PFSK-1 (cell line): ENCODE data around the gene MMP20.

Experiments used
- FOXP2 ChIP-seq: optimal IDR thresholded peaks from 2 replicates; pipeline ENCODE3; 2011; ENCODE audit warnings: borderline replicate concordance, control low read depth, inconsistent platforms; ENCODE audit not compliant: insufficient read depth; ENCODE audit errors: extremely low read length, extremely low read depth
- POLR2AphosphoS5 ChIP-seq: IDR thresholded peaks from 2 replicates; pipeline ENCODE4 v1.6.1; 2012; ENCODE audit warnings: low read depth, mild to moderate bottlenecking, control low read depth, low read length, moderate library complexity
- SIN3A ChIP-seq: IDR thresholded peaks from 2 replicates; pipeline ENCODE4 v1.6.1; 2012; ENCODE audit warnings: mild to moderate bottlenecking, low read length, moderate library complexity, borderline replicate concordance; ENCODE audit not compliant: insufficient read depth
- TAF1 ChIP-seq: IDR thresholded peaks from 2 replicates; pipeline ENCODE4 v1.6.1; 2012; ENCODE audit warnings: low read length, control low read depth, borderline replicate concordance; ENCODE audit not compliant: insufficient read depth
- TF ChIP-seq, protein P1 (sequence below), 2 experiments: IDR thresholded peaks; 2 replicates each; pipeline versions ENCODE4 v1.6.1 to v1.8.0; 2011 to 2012; ENCODE audit warnings: low read depth in 2 of 2, low read length in 2 of 2, control low read depth in 1 of 2, inconsistent platforms in 1 of 2, mild to moderate bottlenecking in 1 of 2, moderate library complexity in 1 of 2; ENCODE audit not compliant: insufficient read depth in 1 of 2

MMP20 gene

DNA sequence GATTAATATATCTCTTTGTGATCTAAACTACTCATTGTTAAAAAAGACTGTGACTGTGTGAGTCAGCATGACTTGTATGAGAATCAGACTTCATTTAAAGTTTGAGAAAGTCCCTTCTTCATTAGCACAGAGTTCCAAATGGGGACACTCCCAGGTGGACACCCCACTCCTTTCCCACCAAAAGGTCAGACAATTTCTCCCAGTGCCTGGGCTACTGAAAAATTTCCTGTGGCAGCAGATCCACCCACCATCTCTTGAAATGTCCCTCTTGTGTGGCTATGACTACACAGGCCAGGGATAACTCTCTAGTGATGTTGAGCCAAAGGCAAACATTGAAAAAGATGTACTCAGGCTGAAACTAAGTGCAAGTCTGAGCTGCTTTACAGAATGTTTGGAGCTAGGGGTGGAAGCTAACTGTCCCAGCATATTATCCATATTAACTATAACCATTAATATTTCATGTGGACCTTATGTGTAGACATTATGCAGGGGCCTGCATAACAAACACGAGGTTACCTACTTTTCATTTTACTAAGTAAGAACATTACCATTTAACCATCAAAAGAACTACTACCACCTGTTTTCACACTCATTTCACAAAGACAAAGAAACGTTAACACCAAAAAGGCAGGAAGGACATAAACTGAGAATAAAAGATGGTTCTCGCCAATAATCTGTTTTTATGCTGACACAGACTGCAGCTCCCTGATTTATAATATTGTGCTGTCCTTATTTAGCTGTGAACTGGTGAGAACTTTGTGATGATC lies 44.8 kb downstream of the MMP20 start:
- TF ChIP-seq FOXP2 (no peak), SIN3A (no peak), POLR2AphosphoS5 (no peak), TAF1 (no peak)
- TF ChIP-seq, protein P1, sequence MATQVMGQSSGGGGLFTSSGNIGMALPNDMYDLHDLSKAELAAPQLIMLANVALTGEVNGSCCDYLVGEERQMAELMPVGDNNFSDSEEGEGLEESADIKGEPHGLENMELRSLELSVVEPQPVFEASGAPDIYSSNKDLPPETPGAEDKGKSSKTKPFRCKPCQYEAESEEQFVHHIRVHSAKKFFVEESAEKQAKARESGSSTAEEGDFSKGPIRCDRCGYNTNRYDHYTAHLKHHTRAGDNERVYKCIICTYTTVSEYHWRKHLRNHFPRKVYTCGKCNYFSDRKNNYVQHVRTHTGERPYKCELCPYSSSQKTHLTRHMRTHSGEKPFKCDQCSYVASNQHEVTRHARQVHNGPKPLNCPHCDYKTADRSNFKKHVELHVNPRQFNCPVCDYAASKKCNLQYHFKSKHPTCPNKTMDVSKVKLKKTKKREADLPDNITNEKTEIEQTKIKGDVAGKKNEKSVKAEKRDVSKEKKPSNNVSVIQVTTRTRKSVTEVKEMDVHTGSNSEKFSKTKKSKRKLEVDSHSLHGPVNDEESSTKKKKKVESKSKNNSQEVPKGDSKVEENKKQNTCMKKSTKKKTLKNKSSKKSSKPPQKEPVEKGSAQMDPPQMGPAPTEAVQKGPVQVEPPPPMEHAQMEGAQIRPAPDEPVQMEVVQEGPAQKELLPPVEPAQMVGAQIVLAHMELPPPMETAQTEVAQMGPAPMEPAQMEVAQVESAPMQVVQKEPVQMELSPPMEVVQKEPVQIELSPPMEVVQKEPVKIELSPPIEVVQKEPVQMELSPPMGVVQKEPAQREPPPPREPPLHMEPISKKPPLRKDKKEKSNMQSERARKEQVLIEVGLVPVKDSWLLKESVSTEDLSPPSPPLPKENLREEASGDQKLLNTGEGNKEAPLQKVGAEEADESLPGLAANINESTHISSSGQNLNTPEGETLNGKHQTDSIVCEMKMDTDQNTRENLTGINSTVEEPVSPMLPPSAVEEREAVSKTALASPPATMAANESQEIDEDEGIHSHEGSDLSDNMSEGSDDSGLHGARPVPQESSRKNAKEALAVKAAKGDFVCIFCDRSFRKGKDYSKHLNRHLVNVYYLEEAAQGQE (IDR thresholded peaks at IDR 0.05; ENCODE audit: insufficient read depth in 1 of 2, low read depth in 2 of 2, low read length in 2 of 2), result no peak

GRCh38 chr11:102577723-102578122 lies 47.4 kb downstream of the MMP20 start:
- no peak for TF ChIP-seq POLR2AphosphoS5
- no peak for TF ChIP-seq TAF1

DNA sequence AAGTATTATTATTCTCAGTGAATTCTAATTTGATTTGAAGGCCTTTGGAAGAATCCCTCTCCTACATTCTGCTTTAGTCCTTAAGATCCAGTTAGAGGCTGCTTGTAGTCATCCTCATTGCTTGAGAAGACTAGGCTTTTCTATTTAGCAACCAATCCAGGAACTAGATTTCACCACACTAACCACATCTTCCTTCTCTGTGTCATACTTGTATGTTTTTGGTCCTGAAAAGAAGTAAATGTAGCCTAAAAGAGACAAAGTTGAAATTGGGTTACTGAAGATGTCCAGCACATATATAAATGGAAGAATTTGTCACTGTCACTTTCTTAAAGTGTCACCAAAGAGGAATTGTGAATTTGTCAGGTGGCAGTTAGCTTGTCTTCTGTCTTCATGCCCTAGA lies 48.0 kb downstream of the MMP20 start:
- no peak for TF ChIP-seq SIN3A
- TF ChIP-seq, protein P1 (IDR thresholded peaks at IDR 0.05; ENCODE audit: insufficient read depth in 1 of 2, low read depth in 2 of 2, low read length in 2 of 2), result no peak
- TF ChIP-seq FOXP2, result no peak
- TF ChIP-seq TAF1, result no peak
- TF ChIP-seq POLR2AphosphoS5, result no peak

- TF ChIP-seq, protein P1 (IDR thresholded peaks at IDR 0.05; ENCODE audit: insufficient read depth in 1 of 2, low read depth in 2 of 2, low read length in 2 of 2), result no peak
- TF ChIP-seq FOXP2 (no peak), SIN3A (no peak)
These were observed 48.8 kb downstream of the MMP20 start for GRCh38 chr11:102576350-102576749.

- no peak for TF ChIP-seq POLR2AphosphoS5
- TF ChIP-seq, protein P1 (IDR thresholded peaks at IDR 0.05; ENCODE audit: insufficient read depth in 1 of 2, low read depth in 2 of 2, low read length in 2 of 2), result no peak
- no peak for TF ChIP-seq SIN3A
- TF ChIP-seq FOXP2, result no peak
- TF ChIP-seq TAF1, result no peak
These were observed 50.1 kb downstream of the MMP20 start for GRCh38 chr11:102575012-102575411.
